Stimulated activated naive CD8-positive, alpha-beta T cell treated with anti-CD3 and anti-CD28 coated beads, Interleukin-15, Interleukin-2, amounts not matched to agents 100 U/mL and 50 U/mL, for 24 hours (primary cell): Measurements from ENCODE around the gene GRM5.
"Not testable (repeated sequence)": the region's sequence is repeated elsewhere in the genome, so short reads cannot be mapped to it uniquely, and the experiment has no call there.

ENCODE experiments used
- ATAC-seq: fragments of 150-1000 bp; cut with Tn5 transposase; one replicate; pipeline ENCODE4 v1.10.0; 2021
- DNase-seq: peaks from one replicate; pipeline ENCODE4 v3.0.0; 2021

Gene GRM5

GRCh38 chr11:88975441-88975840 lies 90.3 kb downstream of the GRM5 start:
- ATAC-seq = not testable (repeated sequence)

GRCh38 chr11:88972210-88972609 lies 93.6 kb downstream of the GRM5 start:
- no peak for ATAC-seq

More at GRCh38 chr11:88975441-88975840, 90.3 kb downstream of the GRM5 start:
- not testable (repeated sequence) for DNase-seq

GRCh38 chr11:88961621-88962020 lies 104.2 kb downstream of the GRM5 start:
- not testable (repeated sequence) for ATAC-seq

More at GRCh38 chr11:88972210-88972609, 93.6 kb downstream of the GRM5 start:
- DNase-seq = no peak

GRCh38 chr11:88959857-88960256 lies 105.9 kb downstream of the GRM5 start:
- ATAC-seq, DNase-seq: not testable (repeated sequence)

More at GRCh38 chr11:88961621-88962020, 104.2 kb downstream of the GRM5 start:
- DNase-seq = not testable (repeated sequence)

GRCh38 chr11:88950975-88951374 lies 114.8 kb downstream of the GRM5 start:
- DNase-seq = no peak
- no peak for ATAC-seq

GRCh38 chr11:88948908-88949307 lies 116.9 kb downstream of the GRM5 start:
- ATAC-seq, DNase-seq: not testable (repeated sequence)

- not testable (repeated sequence) for ATAC-seq, DNase-seq
These were observed 117.8 kb downstream of the GRM5 start for GRCh38 chr11:88947843-88948572.

GRCh38 chr11:88929665-88930064 lies 136.1 kb downstream of the GRM5 start:
- ATAC-seq, DNase-seq: not testable (repeated sequence)

- DNase-seq, ATAC-seq: not testable (repeated sequence)
These were observed 148.7 kb downstream of the GRM5 start for GRCh38 chr11:88917065-88917464.

GRCh38 chr11:88909500-88909899 lies 156.3 kb downstream of the GRM5 start:
- DNase-seq = no peak
- no peak for ATAC-seq

- not testable (repeated sequence) for DNase-seq, ATAC-seq
These were observed 164.3 kb downstream of the GRM5 start for GRCh38 chr11:88901436-88901835.

GRCh38 chr11:88888855-88889254 lies 176.9 kb downstream of the GRM5 start:
- not testable (repeated sequence) for ATAC-seq, DNase-seq

GRCh38 chr11:88886796-88887195 lies 179.0 kb downstream of the GRM5 start:
- peak; percentile 19 for DNase-seq
- ATAC-seq = no peak

GRCh38 chr11:88882800-88883199 lies 183.0 kb downstream of the GRM5 start:
- DNase-seq, ATAC-seq: not testable (repeated sequence)

GRCh38 chr11:88861618-88862017 lies 204.2 kb downstream of the GRM5 start:
- ATAC-seq = no peak
- DNase-seq = no peak

GRCh38 chr11:88860431-88860830 lies 205.4 kb downstream of the GRM5 start:
- not testable (repeated sequence) for ATAC-seq, DNase-seq

GRCh38 chr11:88853963-88854362 lies 211.8 kb downstream of the GRM5 start:
- DNase-seq, ATAC-seq: not testable (repeated sequence)

GRCh38 chr11:88851547-88851946 lies 214.2 kb downstream of the GRM5 start:
- not testable (repeated sequence) for DNase-seq, ATAC-seq

GRCh38 chr11:88849773-88850172 lies 216.0 kb downstream of the GRM5 start:
- not testable (repeated sequence) for DNase-seq, ATAC-seq

GRCh38 chr11:88849368-88849767 lies 216.4 kb downstream of the GRM5 start:
- ATAC-seq = no peak
- no peak for DNase-seq

GRCh38 chr11:88846266-88846665 lies 219.5 kb downstream of the GRM5 start:
- not testable (repeated sequence) for ATAC-seq, DNase-seq

GRCh38 chr11:88844941-88845340 lies 220.8 kb downstream of the GRM5 start:
- ATAC-seq, DNase-seq: not testable (repeated sequence)

GRCh38 chr11:88843766-88844426 lies 221.9 kb downstream of the GRM5 start:
- not testable (repeated sequence) for ATAC-seq, DNase-seq
